Calu3 (cell line): ENCODE data around the gene CACNA2D3. TPM values are rescaled to one million over a fixed set of nuclear protein-coding genes. Genes with fewer than 3 reads are reported as not detected.

ENCODE experiments used
- BruUV-seq: library from RNA; stranded (reverse); fragments of 400-500 nt; replicated peaks from 2 replicates; lab custom pipeline; 2021; lab: Mats Ljungman, UMichigan
- CTCF ChIA-PET: fragments of 300-600 bp; sonication (Branson Sonifier 250); formaldehyde crosslinking; loops from one replicate; lab custom pipeline; 2022; ENCODE audit warnings: antibody characterized with exemption; lab: Charles Lee
- DNase-seq: peaks from one replicate; pipeline ENCODE4 v3.0.0; 2022
- H3K27ac Mint-ChIP-seq: one replicate; pipeline ENCODE4 v1.8.0; 2022; ENCODE audit warnings: mixed read lengths; ENCODE audit not compliant: unreplicated experiment
- H3K27me3 Mint-ChIP-seq: one replicate; pipeline ENCODE4 v1.8.0; 2022; ENCODE audit warnings: mixed read lengths; ENCODE audit not compliant: unreplicated experiment
- H3K36me3 Mint-ChIP-seq: one replicate; pipeline ENCODE4 v1.8.0; 2022; ENCODE audit warnings: mild to moderate bottlenecking, moderate library complexity, mixed read lengths; ENCODE audit not compliant: insufficient read depth, unreplicated experiment
- H3K4me1 Mint-ChIP-seq: one replicate; pipeline ENCODE4 v1.8.0; 2022; ENCODE audit warnings: mild to moderate bottlenecking, low read depth, mixed read lengths; ENCODE audit not compliant: unreplicated experiment
- H3K4me3 Mint-ChIP-seq: one replicate; pipeline ENCODE4 v1.8.0; 2022; ENCODE audit warnings: mild to moderate bottlenecking, low read depth, moderate library complexity, mixed read lengths; ENCODE audit not compliant: unreplicated experiment
- H3K9me3 Mint-ChIP-seq: one replicate; pipeline ENCODE4 v1.8.0; 2022; ENCODE audit warnings: low read depth, mixed read lengths; ENCODE audit not compliant: unreplicated experiment
- CTCF ChIP-seq: fragments of 200-600 bp; IDR thresholded peaks from one replicate; pipeline ENCODE4 v1.8.0; 2022; ENCODE audit warnings: antibody characterized with exemption; ENCODE audit not compliant: unreplicated experiment
- intact Hi-C: fragments of 100-400 bp; cut with micrococcal nuclease; formaldehyde crosslinking; loops from one replicate; pipeline ENCODE4 v1.10.0; 2022; ENCODE audit not compliant: unreplicated experiment
- total RNA-seq: library from RNA; stranded (reverse); gene quantifications from 2 replicates; pipeline ENCODE4 v1.2.3, GENCODE V29; 2022

The CACNA2D3 gene
- total RNA-seq, 1 experiment from 2014 or later: not detected

GRCh38 chr3:54819946-54820345 lies 697.6 kb downstream of the CACNA2D3 start:
- CTCF ChIA-PET: no interaction called here
- BruUV-seq: no TSS peak

GRCh38 chr3:54822206-54822605 lies 699.9 kb downstream of the CACNA2D3 start:
- intact Hi-C loops: no loop called here
- no TSS peak for BruUV-seq

More at GRCh38 chr3:54819946-54820345, 697.6 kb downstream of the CACNA2D3 start:
- no peaks in the 10 kb centered on the region for H3K4me1 Mint-ChIP-seq
- no peak overlapping the region for H3K4me3 Mint-ChIP-seq
- intact Hi-C loops: no loop called here
- H3K9me3 Mint-ChIP-seq: peaks cover 3% of the 10 kb centered on the region
- H3K36me3 Mint-ChIP-seq: no peaks in the 10 kb centered on the region
- DNase-seq: no peak
- H3K27ac Mint-ChIP-seq: no peak overlapping the region
- TF ChIP-seq CTCF: no peak
- no peaks in the 10 kb centered on the region for H3K27me3 Mint-ChIP-seq

GRCh38 chr3:54826251-54826691 lies 703.9 kb downstream of the CACNA2D3 start:
- no peak for DNase-seq
- CTCF ChIA-PET: no interaction called here
- H3K36me3 Mint-ChIP-seq: no peaks in the 10 kb centered on the region
- no peaks in the 10 kb centered on the region for H3K27me3 Mint-ChIP-seq
- no TSS peak for BruUV-seq
- intact Hi-C loops: no loop called here
- H3K4me1 Mint-ChIP-seq: no peaks in the 10 kb centered on the region
- no peak overlapping the region for H3K4me3 Mint-ChIP-seq
- H3K9me3 Mint-ChIP-seq: peaks cover 8% of the 10 kb centered on the region
- H3K27ac Mint-ChIP-seq: no peak overlapping the region
- TF ChIP-seq CTCF: no peak

More at GRCh38 chr3:54822206-54822605, 699.9 kb downstream of the CACNA2D3 start:
- no peak overlapping the region for H3K27ac Mint-ChIP-seq
- CTCF ChIA-PET: no interaction called here
- H3K4me1 Mint-ChIP-seq: no peaks in the 10 kb centered on the region
- peaks cover 3% of the 10 kb centered on the region for H3K9me3 Mint-ChIP-seq
- no peaks in the 10 kb centered on the region for H3K36me3 Mint-ChIP-seq
- no peak overlapping the region for H3K4me3 Mint-ChIP-seq
- DNase-seq: no peak
- no peak for TF ChIP-seq CTCF
- H3K27me3 Mint-ChIP-seq: no peaks in the 10 kb centered on the region

GRCh38 chr3:54827056-54827687 lies 704.8 kb downstream of the CACNA2D3 start:
- H3K36me3 Mint-ChIP-seq: no peaks in the 10 kb centered on the region
- H3K9me3 Mint-ChIP-seq: peaks cover 8% of the 10 kb centered on the region
- no peak overlapping the region for H3K27ac Mint-ChIP-seq
- H3K4me1 Mint-ChIP-seq: no peaks in the 10 kb centered on the region
- no TSS peak for BruUV-seq
- H3K4me3 Mint-ChIP-seq: no peak overlapping the region
- intact Hi-C loops: no loop called here
- TF ChIP-seq CTCF: no peak
- H3K27me3 Mint-ChIP-seq: no peaks in the 10 kb centered on the region
- CTCF ChIA-PET: no interaction called here
- DNase-seq: no peak
